Measurements from ENCODE around the gene S100G. TPM values are rescaled to one million over a fixed set of nuclear protein-coding genes. Genes with fewer than 3 reads are reported as not detected.

The S100G gene
- polyA plus RNA-seq, 1 donor from 2014 or later, result not detected

DNA sequence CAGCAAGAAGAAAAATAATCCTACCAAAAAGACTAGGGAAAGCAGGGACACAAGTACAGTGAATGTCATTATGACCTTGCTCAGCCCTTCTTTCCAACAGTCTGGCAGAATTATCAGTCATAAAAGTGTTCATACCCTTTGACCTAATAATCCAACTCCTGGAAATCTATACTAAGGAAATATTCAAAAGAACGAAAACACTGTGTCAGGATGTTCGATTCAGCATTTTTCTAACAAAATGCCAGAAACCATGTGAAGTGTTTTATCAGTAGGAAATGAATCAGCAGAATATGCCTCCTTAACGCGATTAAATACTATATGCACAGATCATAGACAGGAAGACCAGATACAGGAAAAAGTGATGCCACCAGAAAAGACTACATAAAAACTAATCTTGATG is 16.2 kb upstream of the S100G start:
- Mint-ChIP-seq H3K27ac (no peak overlapping the region), H3K4me3 (no peak overlapping the region), H3K36me3 (peaks cover 9% of the 10 kb centered on the region), H3K4me1 (no peaks in the 10 kb centered on the region), H3K27me3 (no peaks in the 10 kb centered on the region), H3K9me3 (peaks cover 0 to 1% (median 0%) of the 10 kb centered on the region in 3 donors)

DNA sequence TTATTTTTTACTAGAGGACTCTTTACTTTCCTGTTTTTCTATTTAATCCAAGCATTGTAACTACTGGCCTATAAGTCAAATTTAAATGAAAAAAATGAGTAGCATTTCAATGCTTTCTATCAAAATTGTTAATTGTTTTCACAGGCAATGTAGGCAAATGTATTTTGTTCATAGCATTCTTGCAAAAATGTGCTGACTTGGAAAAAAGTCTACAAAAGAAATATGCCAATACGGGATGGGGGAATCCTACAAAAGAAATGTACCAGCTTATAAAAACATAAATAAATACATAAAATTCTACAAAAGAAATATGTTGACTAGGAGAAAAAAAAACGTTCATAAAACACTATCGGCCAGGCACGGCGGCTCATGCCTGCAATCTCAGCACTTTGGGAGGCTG is 14.9 kb upstream of the S100G start:
- Mint-ChIP-seq H3K4me3 (no peak overlapping the region), H3K36me3 (peaks cover 8% of the 10 kb centered on the region), H3K27me3 (no peaks in the 10 kb centered on the region), H3K9me3 (no peaks in the 10 kb centered on the region), H3K27ac (no peak overlapping the region), H3K4me1 (no peaks in the 10 kb centered on the region)

DNA sequence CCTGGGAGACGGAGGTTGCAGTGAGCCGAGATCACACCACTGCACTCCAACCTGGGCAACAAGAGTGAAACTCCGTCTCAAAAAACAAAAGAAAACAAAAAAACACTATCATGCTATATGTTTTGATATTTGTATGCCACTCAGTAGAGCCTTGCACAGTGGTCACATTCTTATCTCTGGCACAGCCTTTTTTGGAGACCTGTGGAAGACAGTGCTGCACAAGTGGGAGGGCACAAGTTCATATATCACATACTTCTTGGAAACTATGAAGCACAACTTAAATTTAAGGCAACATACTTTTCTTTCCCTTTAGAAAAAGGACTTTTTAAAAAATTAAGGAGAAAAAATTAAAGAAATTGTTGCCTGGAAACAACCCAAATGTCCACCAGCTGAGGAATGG is 14.4 kb upstream of the S100G start:
- Mint-ChIP-seq H3K27me3 (no peaks in the 10 kb centered on the region), H3K27ac (no peak overlapping the region), H3K4me3 (no peak overlapping the region), H3K36me3 (peaks cover 8% of the 10 kb centered on the region), H3K9me3 (no peaks in the 10 kb centered on the region), H3K4me1 (no peaks in the 10 kb centered on the region)

DNA sequence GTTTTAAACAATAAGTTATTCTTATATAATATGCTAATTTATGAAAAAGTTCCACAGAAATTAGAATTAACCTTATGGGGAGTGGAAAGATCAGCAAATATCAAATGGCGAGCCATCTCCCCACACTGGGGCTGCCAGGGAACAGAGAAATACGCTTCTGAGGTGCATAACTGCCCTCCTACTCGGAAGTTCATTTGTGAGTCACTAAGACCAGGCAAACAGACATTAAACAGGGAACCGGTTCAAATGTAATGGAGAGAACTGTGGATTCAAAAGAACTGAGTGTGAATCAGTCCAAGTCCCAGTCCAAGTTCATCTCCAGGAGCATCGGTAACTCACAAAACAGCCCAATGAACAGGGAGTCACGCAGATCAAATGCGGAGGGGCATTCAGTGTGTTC is 11.4 kb upstream of the S100G start:
- no peak overlapping the region for H3K4me3 Mint-ChIP-seq

DNA sequence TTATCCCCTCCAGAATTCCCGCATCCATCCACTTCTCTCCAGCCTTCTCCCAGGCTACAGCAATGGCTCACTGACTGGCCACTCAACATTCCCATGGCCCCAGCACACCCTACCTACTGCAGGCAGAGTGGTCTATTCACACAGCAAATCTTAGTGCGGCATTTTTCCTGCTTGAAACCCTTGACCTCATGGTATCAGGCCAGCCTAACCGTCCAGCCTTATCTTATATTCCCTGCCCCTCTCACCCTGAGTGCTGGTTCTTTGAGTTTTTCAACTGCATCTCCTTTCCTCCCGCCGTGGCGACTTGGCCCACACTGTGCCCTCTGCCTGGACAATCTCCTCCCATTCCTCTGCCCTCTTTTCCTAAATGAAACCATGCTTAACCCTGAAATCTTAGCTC is 10.0 kb upstream of the S100G start:
- peaks cover 0 to 1% (median 0%) of the 10 kb centered on the region in 3 donors for H3K4me1 Mint-ChIP-seq
- H3K4me3 Mint-ChIP-seq, result no peak overlapping the region
- peaks cover 0 to 2% (median 0%) of the 10 kb centered on the region in 3 donors for H3K9me3 Mint-ChIP-seq
- no peaks in the 10 kb centered on the region for H3K27me3 Mint-ChIP-seq
- peak overlapping the region in 1 of 3 donors; percentile 33 for H3K27ac Mint-ChIP-seq
- H3K36me3 Mint-ChIP-seq, result peaks cover 10% of the 10 kb centered on the region

More for the DNA sequence above, 11.4 kb upstream of the S100G start:
- Mint-ChIP-seq H3K36me3 (peaks cover 8% of the 10 kb centered on the region), H3K27me3 (no peaks in the 10 kb centered on the region), H3K27ac (no peak overlapping the region), H3K9me3 (no peaks in the 10 kb centered on the region), H3K4me1 (no peaks in the 10 kb centered on the region)

DNA sequence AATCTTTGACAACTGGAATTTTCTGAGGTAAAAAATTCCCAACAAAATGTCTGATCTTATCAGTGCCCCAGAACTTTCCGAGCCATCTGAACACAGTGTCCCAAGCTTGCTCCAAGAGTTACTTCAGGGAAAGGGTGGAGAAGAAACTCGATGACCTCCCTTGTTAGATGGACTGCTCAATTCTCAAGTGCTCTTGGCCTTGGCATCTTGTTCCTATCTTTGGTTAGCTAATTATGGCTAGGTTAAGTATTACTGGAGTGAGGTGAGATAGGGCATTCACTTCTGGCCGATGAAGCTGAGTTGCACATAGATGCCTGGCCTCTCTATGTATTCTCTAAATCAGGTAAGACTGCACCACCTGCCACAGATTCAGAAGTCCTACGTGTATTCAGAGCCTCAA is 9.1 kb upstream of the S100G start:
- H3K4me1 Mint-ChIP-seq, result peaks cover 0 to 1% (median 0%) of the 10 kb centered on the region in 3 donors
- no peak overlapping the region for H3K27ac Mint-ChIP-seq
- H3K4me3 Mint-ChIP-seq, result no peak overlapping the region
- H3K27me3 Mint-ChIP-seq, result no peaks in the 10 kb centered on the region
- H3K9me3 Mint-ChIP-seq, result peaks cover 0 to 2% (median 0%) of the 10 kb centered on the region in 3 donors
- peaks cover 11% of the 10 kb centered on the region for H3K36me3 Mint-ChIP-seq

DNA sequence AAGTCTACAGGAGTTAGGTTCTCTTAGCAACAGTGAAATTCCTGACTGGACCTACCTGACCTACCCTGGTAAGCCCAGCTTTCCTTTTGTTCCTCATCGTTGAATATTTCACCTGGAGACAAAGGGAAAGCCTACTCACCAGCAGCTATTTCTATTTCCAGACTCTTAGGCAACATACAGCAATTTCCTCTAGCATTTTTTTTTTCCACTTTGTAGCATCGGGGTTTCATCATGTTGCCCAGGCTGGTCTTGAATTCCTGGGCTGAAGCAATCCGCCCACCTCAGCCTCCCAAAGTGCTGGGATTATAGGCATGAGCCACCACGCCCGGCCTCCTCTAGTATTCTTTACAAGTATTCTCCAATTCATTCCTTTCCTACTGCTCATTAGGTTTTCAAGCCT is 6.8 kb upstream of the S100G start:
- no peaks in the 10 kb centered on the region for H3K27me3 Mint-ChIP-seq
- H3K9me3 Mint-ChIP-seq, result peaks cover 0 to 2% (median 0%) of the 10 kb centered on the region in 3 donors
- H3K4me1 Mint-ChIP-seq, result peaks cover 0 to 1% (median 0%) of the 10 kb centered on the region in 3 donors
- no peak overlapping the region for H3K4me3 Mint-ChIP-seq
- H3K27ac Mint-ChIP-seq, result no peak overlapping the region
- peaks cover 10% of the 10 kb centered on the region for H3K36me3 Mint-ChIP-seq

DNA sequence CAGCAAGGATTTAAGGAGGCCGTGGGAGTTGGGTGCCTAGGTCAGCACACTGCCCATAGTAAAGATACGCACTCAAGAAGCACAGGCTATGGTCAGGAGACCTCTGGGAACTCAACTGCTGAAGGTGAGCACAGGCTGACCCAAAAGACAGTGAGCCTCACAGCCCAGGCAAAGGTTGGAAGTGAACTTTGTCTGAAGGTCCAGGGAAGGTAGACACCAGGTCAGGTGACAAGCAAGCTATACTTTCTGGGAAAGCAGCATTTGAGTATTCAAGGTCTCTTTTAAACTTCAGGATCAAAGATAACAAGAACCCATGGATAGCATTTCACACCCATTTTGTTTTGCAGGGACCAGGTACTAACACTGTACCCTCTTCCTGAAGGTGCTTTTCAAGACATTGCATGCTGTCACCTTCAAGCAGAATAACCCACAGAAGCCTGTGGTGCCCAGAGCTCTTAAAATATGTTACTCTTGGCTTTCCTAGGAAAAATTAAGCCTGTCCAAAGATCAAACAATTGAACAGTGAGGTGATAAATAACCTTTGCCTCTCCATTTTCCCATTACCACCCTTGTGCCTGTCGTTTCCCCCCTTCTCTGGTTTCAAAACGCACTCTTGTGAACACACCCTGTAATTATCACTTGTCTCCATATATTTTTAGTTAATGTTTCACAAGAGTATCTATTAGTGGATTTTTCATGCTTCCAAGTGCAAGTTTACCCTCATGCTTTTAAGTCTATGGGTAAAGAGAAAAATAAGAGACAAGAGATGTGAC is 3.4 kb upstream of the S100G start:
- Mint-ChIP-seq H3K27me3 (no peaks in the 10 kb centered on the region), H3K9me3 (peaks cover 0 to 2% (median 0%) of the 10 kb centered on the region in 3 donors), H3K4me3 (no peak overlapping the region), H3K27ac (no peak overlapping the region), H3K4me1 (peaks cover 0 to 1% (median 0%) of the 10 kb centered on the region in 3 donors), H3K36me3 (peaks cover 9% of the 10 kb centered on the region)

DNA sequence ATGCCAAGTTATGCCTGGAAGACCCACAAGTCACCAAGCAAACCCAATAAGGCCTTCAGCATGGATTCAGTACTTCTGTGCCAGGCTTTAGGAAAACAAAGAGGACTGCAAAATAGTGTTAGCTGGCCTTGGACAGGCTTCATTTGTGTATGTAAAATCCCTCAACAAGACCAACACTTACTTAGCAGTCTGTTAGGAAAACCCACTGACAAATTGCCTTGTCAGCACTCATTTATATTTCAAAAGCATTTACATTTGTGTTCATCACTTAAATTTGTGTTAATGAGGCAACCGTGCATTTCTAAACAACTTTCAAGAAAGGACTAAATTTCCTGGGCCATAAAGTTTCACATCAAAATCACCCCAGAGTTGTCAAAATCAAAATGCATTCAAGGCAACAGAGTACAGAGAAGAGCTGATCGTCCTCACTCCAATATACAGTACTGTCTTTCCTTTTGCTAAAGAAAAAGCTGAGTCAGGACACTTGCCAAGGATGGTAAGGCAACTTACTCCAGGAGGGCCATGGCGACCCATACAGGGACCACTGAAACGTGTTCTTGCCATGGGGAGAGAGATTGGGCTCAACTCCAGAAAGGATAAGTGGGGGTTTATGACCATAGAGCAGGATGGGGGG is 1.6 kb downstream of the S100G start:
- Mint-ChIP-seq H3K36me3 (peaks cover 3% of the 10 kb centered on the region), H3K27me3 (no peaks in the 10 kb centered on the region), H3K4me3 (no peak overlapping the region), H3K4me1 (no peaks in the 10 kb centered on the region), H3K27ac (no peak overlapping the region), H3K9me3 (no peaks in the 10 kb centered on the region)

DNA sequence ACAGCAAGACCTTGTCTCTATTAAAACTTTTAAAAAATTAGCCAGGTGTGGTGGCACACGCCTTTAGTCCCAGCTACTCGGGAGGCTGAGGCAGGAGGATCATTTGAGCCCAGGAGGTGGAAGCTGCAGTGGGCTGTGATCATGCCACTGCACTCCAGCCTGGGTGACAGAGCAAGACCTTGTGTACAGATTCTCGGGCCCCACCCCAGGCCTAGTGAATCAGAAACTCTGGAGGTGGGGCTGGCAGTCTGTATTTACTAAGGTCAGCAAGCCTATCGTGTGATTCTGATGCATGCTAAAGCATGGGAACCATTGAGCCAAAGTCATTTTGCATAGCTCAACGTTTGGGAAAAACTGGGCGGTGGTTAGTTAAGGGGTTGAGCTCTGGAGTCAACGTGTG is 3.5 kb downstream of the S100G start:
- H3K27ac Mint-ChIP-seq, result no peak overlapping the region
- no peaks in the 10 kb centered on the region for H3K36me3 Mint-ChIP-seq
- no peak overlapping the region for H3K4me3 Mint-ChIP-seq
- H3K4me1 Mint-ChIP-seq, result no peaks in the 10 kb centered on the region
- H3K9me3 Mint-ChIP-seq, result no peaks in the 10 kb centered on the region
- no peaks in the 10 kb centered on the region for H3K27me3 Mint-ChIP-seq

DNA sequence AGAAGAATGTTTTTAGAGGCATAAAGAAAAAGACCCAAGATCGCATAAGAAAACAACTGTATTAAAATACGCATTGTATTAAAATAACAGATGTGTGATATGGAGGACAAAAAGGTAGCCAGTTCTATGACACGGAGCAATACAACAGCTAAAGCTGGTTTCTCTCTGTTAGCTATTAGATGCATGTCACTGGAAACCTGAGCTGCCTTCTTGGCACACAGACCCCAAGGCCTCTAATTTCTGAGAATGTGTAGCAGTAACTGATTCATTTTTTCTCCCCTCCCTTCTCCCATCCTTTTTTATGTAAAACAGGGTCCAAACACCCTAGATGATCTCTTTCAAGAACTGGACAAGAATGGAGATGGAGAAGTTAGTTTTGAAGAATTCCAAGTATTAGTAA is 4.1 kb downstream of the S100G start:
- H3K27me3 Mint-ChIP-seq, result no peaks in the 10 kb centered on the region
- H3K9me3 Mint-ChIP-seq, result no peaks in the 10 kb centered on the region
- H3K4me1 Mint-ChIP-seq, result no peaks in the 10 kb centered on the region
- H3K27ac Mint-ChIP-seq, result no peak overlapping the region
- no peak overlapping the region for H3K4me3 Mint-ChIP-seq
- no peaks in the 10 kb centered on the region for H3K36me3 Mint-ChIP-seq

DNA sequence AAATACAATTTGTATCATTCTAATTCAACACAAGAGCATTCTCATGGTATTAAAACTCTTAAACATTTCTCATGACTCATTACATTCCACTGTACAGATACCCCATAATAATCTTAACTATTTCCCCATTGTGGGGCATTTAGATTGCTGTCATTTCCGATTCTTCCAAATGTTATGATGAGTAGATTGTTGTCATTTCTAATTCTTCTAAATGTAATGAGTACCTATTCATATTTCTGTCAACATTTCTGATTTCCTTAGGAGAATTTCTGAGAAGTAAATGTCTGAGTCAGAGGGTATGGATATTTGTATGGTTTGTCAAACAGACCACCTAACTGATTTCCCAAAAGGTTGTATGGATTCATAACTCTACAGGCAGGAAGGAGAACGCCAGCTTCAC is 8.3 kb downstream of the S100G start:
- H3K36me3 Mint-ChIP-seq, result peaks cover 2% of the 10 kb centered on the region
- no peaks in the 10 kb centered on the region for H3K9me3 Mint-ChIP-seq
- peaks cover 2% of the 10 kb centered on the region for H3K27me3 Mint-ChIP-seq
- no peaks in the 10 kb centered on the region for H3K4me1 Mint-ChIP-seq
- H3K27ac Mint-ChIP-seq, result no peak overlapping the region
- H3K4me3 Mint-ChIP-seq, result no peak overlapping the region

DNA sequence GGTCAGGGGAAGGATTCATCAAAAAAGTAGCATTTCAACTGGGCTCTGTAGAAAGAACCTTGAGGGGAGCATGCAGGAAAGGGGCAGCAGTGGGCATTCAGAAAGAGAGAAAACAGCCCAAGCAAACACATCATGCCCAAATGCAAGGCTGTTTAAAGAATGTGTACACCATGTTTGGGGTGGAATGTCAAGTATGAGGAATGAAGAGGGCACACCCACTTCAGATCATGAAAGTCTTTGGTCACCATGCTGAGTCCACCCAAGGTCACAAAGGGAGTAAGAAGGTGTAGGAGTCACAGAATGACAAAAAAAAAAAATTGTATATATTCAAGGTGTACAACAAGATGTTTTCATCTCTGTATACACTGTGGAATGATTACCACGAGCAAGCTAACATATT is 9.4 kb downstream of the S100G start:
- H3K9me3 Mint-ChIP-seq, result no peaks in the 10 kb centered on the region
- no peaks in the 10 kb centered on the region for H3K4me1 Mint-ChIP-seq
- H3K4me3 Mint-ChIP-seq, result no peak overlapping the region
- H3K36me3 Mint-ChIP-seq, result peaks cover 5% of the 10 kb centered on the region
- H3K27ac Mint-ChIP-seq, result no peak overlapping the region
- peaks cover 2% of the 10 kb centered on the region for H3K27me3 Mint-ChIP-seq

DNA sequence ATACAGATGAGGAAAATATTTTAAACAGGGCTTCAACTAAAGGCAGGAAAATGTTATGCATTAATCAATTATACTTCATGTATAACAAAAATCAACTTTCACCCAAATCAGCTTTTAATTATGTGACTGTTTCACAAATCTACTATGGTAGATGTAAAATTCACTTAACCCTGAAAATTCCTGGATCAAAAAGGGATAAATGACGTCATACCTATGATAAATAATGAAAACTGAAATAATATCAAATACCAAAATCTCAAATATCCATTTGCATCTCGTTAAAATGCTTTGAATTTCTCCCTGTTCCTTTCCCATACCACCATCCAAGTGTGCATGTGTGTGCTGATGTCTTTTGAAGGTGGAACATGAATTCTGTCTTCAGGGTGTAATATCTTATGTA is 11.5 kb downstream of the S100G start:
- H3K4me1 Mint-ChIP-seq, result no peaks in the 10 kb centered on the region
- H3K27me3 Mint-ChIP-seq, result peaks cover 2% of the 10 kb centered on the region
- no peak overlapping the region for H3K27ac Mint-ChIP-seq
- no peaks in the 10 kb centered on the region for H3K9me3 Mint-ChIP-seq
- no peak overlapping the region for H3K4me3 Mint-ChIP-seq
- peaks cover 8% of the 10 kb centered on the region for H3K36me3 Mint-ChIP-seq

DNA sequence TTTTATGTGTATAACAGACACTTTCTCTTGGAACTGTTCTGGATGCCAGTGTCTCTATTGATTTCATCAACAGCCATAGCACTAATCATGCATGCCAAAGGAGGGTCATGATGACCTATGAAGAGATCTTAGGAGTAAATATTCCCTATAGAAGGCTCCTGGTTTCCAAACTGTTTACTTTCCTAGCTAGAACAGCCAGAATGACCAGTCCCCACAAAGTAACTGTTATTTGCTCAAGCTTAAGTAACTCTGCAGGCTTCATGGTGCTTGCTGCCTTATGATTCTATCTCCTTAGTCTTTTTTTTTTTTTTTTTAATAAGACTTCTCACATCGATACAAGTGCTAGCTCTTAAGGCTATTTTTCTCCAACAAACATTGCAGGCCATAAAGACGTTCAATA is 12.4 kb downstream of the S100G start:
- Mint-ChIP-seq H3K4me1 (no peaks in the 10 kb centered on the region), H3K27ac (no peak overlapping the region), H3K27me3 (peaks cover 2% of the 10 kb centered on the region), H3K36me3 (peaks cover 8% of the 10 kb centered on the region), H3K9me3 (no peaks in the 10 kb centered on the region), H3K4me3 (no peak overlapping the region)

DNA sequence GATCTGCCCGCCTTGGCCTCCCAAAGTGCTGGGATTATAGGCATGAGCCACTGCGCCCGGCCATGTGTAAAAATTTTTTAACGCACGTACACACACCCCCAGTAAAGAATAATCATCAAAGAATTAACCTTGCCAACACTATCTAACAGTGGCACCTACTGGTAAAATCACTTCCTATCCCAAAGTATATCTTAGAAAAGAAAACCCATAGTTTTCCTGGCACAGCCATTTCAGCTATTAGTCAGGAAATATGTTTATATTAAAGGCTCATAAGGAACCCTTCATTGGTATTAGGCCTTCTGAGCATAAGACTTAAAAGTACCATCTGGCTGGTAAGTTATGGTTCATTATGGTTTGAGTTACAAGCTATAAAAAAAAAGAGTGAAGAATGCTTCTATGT is 14.1 kb downstream of the S100G start:
- H3K36me3 Mint-ChIP-seq, result peaks cover 8% of the 10 kb centered on the region
- no peak overlapping the region for H3K27ac Mint-ChIP-seq

More for the DNA sequence above, 14.1 kb downstream of the S100G start:
- peaks cover 0 to 1% (median 0%) of the 10 kb centered on the region in 3 donors for H3K4me1 Mint-ChIP-seq
- H3K9me3 Mint-ChIP-seq, result no peaks in the 10 kb centered on the region
- H3K4me3 Mint-ChIP-seq, result no peak overlapping the region
- H3K27me3 Mint-ChIP-seq, result peaks cover 2% of the 10 kb centered on the region

All from IgD-negative memory B cell (primary cell).